NT2/D1 (cell line): ENCODE measurements around the gene SMAD6.

Source experiments
- YY1 ChIP-seq: IDR thresholded peaks from 2 replicates; pipeline ENCODE4 v1.6.1; 2011; ENCODE audit not compliant: insufficient read length, insufficient read depth
- ZNF274 ChIP-seq: IDR thresholded peaks from 2 replicates; pipeline ENCODE4 v1.6.1; 2011; ENCODE audit warnings: mild to moderate bottlenecking, low read depth, low read length

DNA sequence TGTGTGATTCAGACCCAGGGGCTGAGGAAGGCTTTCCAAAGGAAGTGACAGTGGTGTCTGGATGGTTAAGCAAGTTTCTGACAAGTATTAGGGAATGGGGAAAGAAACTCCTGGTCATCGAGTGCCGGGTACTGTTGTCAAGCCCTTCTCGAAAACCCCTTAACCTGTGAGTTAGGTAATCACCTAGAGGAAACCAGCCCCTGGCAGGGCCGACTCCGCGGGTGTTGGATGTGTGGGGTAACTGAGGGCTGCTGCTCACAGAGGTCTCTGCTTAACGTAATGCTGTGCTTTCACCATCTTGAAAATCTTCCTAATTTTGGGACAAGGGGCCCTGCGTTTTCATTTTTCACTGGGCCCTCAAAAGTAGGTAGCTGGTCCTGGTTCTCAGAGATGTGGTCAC is 67.0 kb downstream of the SMAD6 start:
- TF ChIP-seq YY1 = no peak
- no peak for TF ChIP-seq ZNF274
